PC-9 (cell line): ENCODE data around the gene NPFFR2. TPM values are rescaled to one million over a fixed set of nuclear protein-coding genes. Genes with fewer than 3 reads are reported as not detected.
"Not testable (repeated sequence)": the region's sequence is repeated elsewhere in the genome, so short reads cannot be mapped to it uniquely, and the experiment has no call there.

Experiments used
- BruUV-seq: library from RNA; stranded (reverse); fragments of 400-500 nt; replicated peaks from 2 replicates; lab custom pipeline; 2021; lab: Mats Ljungman, UMichigan
- CTCF ChIA-PET: fragments of 300-600 bp; sonication (Branson Sonifier 250); formaldehyde crosslinking; loops from one replicate; lab custom pipeline; 2022; ENCODE audit warnings: antibody characterized with exemption; lab: Charles Lee
- POLR2A ChIA-PET: fragments of 300-600 bp; sonication (Branson Sonifier 250); formaldehyde crosslinking; loops from one replicate; lab custom pipeline; 2022; ENCODE audit warnings: antibody characterized with exemption; ENCODE audit not compliant: unreplicated experiment; lab: Charles Lee
- DNase-seq, 2 experiments: peaks; one replicate each; pipeline versions ENCODE4 v3.0.0 to v3.0.0-alpha.2; 2015 to 2022; ENCODE audit warnings: mixed read lengths in 1 of 2
- H2AFZ ChIP-seq: fragments of 200-600 bp; sonication (generic); 2 replicates; pipeline ENCODE4 v1.8.1; 2017; ENCODE audit warnings: antibody characterized with exemption
- H3F3A ChIP-seq: fragments of 200-600 bp; sonication (generic); 2 replicates; pipeline ENCODE4 v1.8.1; 2017; ENCODE audit warnings: antibody characterized with exemption, mild to moderate bottlenecking, low read depth; ENCODE audit not compliant: insufficient read depth
- H3K27ac ChIP-seq: fragments of 200-600 bp; sonication (generic); 2 replicates; pipeline ENCODE4 v1.6.1; 2016; ENCODE audit warnings: mixed run types
- H3K27me3 ChIP-seq: fragments of 200-600 bp; sonication (generic); 2 replicates; pipeline ENCODE4 v1.6.1; 2016; ENCODE audit warnings: low read depth, mixed run types; ENCODE audit not compliant: insufficient read depth
- H3K36me3 ChIP-seq: fragments of 200-600 bp; sonication (generic); 2 replicates; pipeline ENCODE4 v1.6.1; 2016; ENCODE audit warnings: low read depth, mixed run types
- H3K4me1 ChIP-seq: fragments of 200-600 bp; sonication (generic); replicated peaks from 2 replicates; pipeline ENCODE4 v1.6.1; 2016; ENCODE audit warnings: mixed run types; ENCODE audit not compliant: insufficient read depth
- H3K4me2 ChIP-seq: fragments of 200-600 bp; sonication (generic); 2 replicates; pipeline ENCODE4 v1.6.1; 2017; ENCODE audit warnings: mixed run types
- H3K4me3 ChIP-seq: fragments of 200-600 bp; sonication (generic); 2 replicates; pipeline ENCODE4 v1.6.1; 2016; ENCODE audit warnings: mixed run types
- H3K79me2 ChIP-seq: fragments of 200-600 bp; sonication (generic); 2 replicates; pipeline ENCODE4 v1.6.1; 2017; ENCODE audit warnings: low read depth, mixed run types
- H3K9me2 ChIP-seq: fragments of 200-600 bp; sonication (generic); 2 replicates; pipeline ENCODE4 v1.8.1; 2017; ENCODE audit warnings: mild to moderate bottlenecking; ENCODE audit not compliant: insufficient read depth
- H3K9me3 ChIP-seq: fragments of 200-600 bp; sonication (generic); 2 replicates; pipeline ENCODE4 v1.8.1; 2016; ENCODE audit warnings: low read depth; ENCODE audit not compliant: insufficient read depth
- H4K20me1 ChIP-seq: fragments of 200-600 bp; sonication (generic); 2 replicates; pipeline ENCODE4 v1.8.1; 2017; ENCODE audit not compliant: insufficient read depth
- EZH2 ChIP-seq: fragments of 200-600 bp; sonication (generic); IDR thresholded peaks from 2 replicates; pipeline ENCODE4 v1.8.0; 2017; ENCODE audit warnings: antibody characterized with exemption, low read depth
- intact Hi-C: fragments of 100-400 bp; cut with micrococcal nuclease; formaldehyde crosslinking; loops from one replicate; pipeline ENCODE4 v1.10.0; 2022; ENCODE audit not compliant: unreplicated experiment
- total RNA-seq: library from RNA; stranded (reverse); gene quantifications from 2 replicates; pipeline ENCODE4 v1.2.3, GENCODE V29; 2021
- TF ChIP-seq, protein P1 (sequence below): fragments of 200-600 bp; sonication (generic); conservative IDR thresholded peaks from 2 replicates; pipeline ENCODE4 v1.6.1; 2017; ENCODE audit warnings: mixed run types, antibody characterized with exemption, mild to moderate bottlenecking, moderate library complexity

The NPFFR2 gene
- total RNA-seq, 1 experiment from 2014 or later: not detected

DNA sequence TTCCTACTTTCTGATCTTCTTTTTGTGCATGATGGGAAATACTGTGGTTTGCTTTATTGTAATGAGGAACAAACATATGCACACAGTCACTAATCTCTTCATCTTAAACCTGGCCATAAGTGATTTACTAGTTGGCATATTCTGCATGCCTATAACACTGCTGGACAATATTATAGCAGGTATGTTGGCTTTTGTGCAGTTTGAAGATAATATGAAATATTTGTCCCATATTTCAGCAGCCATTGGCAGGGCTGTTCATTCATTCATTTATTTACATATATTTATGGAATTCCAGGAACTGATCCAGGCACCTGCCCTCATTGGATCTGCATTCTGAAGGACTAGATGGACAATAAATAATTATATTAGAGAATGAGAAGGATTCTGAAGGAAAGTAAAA, 96.9 kb downstream of the NPFFR2 start:
- H2AFZ ChIP-seq: no peak overlapping the region
- no peaks in the 10 kb centered on the region for H3K9me2 ChIP-seq
- intact Hi-C loops: no loop called here
- ChIA-PET CTCF (no interaction called here), POLR2A (no interaction called here)
- H3K9me3 ChIP-seq: no peaks in the 10 kb centered on the region
- H3K27ac ChIP-seq: no peak overlapping the region
- no peak overlapping the region for H3K4me3 ChIP-seq
- no peaks in the 10 kb centered on the region for H4K20me1 ChIP-seq
- no peak for TF ChIP-seq EZH2
- TF ChIP-seq, protein P1, sequence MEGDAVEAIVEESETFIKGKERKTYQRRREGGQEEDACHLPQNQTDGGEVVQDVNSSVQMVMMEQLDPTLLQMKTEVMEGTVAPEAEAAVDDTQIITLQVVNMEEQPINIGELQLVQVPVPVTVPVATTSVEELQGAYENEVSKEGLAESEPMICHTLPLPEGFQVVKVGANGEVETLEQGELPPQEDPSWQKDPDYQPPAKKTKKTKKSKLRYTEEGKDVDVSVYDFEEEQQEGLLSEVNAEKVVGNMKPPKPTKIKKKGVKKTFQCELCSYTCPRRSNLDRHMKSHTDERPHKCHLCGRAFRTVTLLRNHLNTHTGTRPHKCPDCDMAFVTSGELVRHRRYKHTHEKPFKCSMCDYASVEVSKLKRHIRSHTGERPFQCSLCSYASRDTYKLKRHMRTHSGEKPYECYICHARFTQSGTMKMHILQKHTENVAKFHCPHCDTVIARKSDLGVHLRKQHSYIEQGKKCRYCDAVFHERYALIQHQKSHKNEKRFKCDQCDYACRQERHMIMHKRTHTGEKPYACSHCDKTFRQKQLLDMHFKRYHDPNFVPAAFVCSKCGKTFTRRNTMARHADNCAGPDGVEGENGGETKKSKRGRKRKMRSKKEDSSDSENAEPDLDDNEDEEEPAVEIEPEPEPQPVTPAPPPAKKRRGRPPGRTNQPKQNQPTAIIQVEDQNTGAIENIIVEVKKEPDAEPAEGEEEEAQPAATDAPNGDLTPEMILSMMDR: no peak
- H3K27me3 ChIP-seq: no peaks in the 10 kb centered on the region
- no peak overlapping the region for H3K4me2 ChIP-seq
- no peaks in the 10 kb centered on the region for H3K79me2 ChIP-seq
- no peaks in the 10 kb centered on the region for H3K4me1 ChIP-seq
- H3F3A ChIP-seq: no peaks in the 10 kb centered on the region
- no TSS peak for BruUV-seq
- no peaks in the 10 kb centered on the region for H3K36me3 ChIP-seq
- no peak for DNase-seq

DNA sequence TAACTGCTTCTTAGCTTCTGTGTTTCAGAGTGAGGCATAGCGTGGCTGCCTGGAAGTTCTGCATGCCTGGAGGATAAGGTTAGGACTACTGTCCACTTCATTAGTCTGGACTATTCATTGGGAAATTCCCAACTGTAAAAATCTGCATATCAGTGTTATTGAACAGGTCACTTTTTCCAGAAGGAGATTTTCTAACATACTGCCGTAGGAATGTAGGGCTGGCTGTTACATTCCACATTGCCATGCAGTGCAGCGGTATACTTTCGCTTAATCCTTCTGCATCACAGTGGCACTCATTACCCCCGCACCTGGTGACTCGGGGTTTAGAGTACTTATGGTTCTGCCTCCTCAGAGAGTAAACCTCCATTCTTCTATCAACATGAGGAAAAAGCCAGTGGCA, 104.6 kb downstream of the NPFFR2 start:
- ChIA-PET POLR2A (interaction anchor here (0.6 kb wide), 1 partner anchor 11 kb away, joined by 5 read pairs; no protein-coding TSS in a partner anchor), CTCF (no interaction called here)
- Histone ChIP-seq H3K36me3 (no peaks in the 10 kb centered on the region), H3F3A (no peaks in the 10 kb centered on the region), H3K27me3 (no peaks in the 10 kb centered on the region), H3K4me2 (no peak overlapping the region), H3K9me2 (no peaks in the 10 kb centered on the region), H3K9me3 (no peaks in the 10 kb centered on the region), H4K20me1 (no peaks in the 10 kb centered on the region), H3K4me1 (no peaks in the 10 kb centered on the region), H2AFZ (no peak overlapping the region), H3K4me3 (no peak overlapping the region), H3K27ac (no peak overlapping the region), H3K79me2 (no peaks in the 10 kb centered on the region)
- no TSS peak for BruUV-seq
- TF ChIP-seq EZH2: no peak
- TF ChIP-seq, protein P1: no peak
- DNase-seq: no peak
- intact Hi-C loops: no loop called here

DNA sequence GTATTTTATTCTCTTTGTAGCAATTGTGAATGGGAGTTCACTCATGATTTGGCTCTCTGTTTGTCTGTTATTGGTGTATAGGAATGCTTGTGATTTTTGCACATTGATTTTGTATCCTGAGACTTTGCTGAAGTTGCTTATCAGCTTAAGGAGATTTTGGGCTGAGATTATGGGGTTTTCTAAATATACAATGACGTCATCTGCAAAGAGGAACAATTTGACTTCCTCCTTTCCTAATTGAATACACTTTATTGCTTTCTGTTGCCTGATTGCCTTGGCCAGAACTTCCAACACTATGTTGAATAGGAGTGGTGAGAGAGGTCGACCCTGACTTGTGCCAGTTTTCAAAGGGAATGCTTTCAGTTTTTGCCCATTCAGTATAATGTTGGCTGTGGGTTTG, 108.2 kb downstream of the NPFFR2 start:
- H4K20me1 ChIP-seq, DNase-seq, H3K4me3 ChIP-seq, H3K27ac ChIP-seq, BruUV-seq, POLR2A ChIA-PET, H2AFZ ChIP-seq, H3K27me3 ChIP-seq, intact Hi-C loops, H3K4me2 ChIP-seq, H3F3A ChIP-seq, CTCF ChIA-PET, H3K4me1 ChIP-seq, H3K9me2 ChIP-seq, H3K36me3 ChIP-seq, H3K9me3 ChIP-seq, H3K79me2 ChIP-seq: not testable (repeated sequence)

DNA sequence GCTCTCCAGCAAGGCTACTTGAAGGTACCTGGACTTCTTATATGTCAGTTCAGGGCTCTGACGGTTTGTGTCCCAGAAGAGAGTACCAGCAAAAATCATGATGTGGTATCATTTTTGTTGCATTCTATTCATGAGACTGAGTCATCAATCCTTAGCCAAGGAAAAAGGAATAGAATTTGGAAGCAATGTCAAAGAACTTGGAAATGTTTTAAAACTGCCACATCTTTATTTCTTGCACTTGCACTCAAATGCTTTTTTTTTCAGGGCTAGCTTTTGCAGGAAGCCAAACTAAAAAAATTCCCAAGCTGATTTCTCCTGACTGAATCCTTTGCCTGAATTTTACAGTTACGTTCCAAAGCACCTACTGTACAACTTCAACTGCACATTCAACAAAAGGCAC, 112.4 kb downstream of the NPFFR2 start:
- no peaks in the 10 kb centered on the region for H3F3A ChIP-seq
- TF ChIP-seq, protein P1: no peak
- no peak for TF ChIP-seq EZH2
- no peaks in the 10 kb centered on the region for H3K27me3 ChIP-seq
- no peak overlapping the region for H2AFZ ChIP-seq
- intact Hi-C loops: no loop called here
- ChIA-PET POLR2A (no interaction called here), CTCF (interaction anchor here (0.6 kb wide), 1 partner anchor 348 kb away, joined by 4 read pairs; no protein-coding TSS in a partner anchor)
- no peaks in the 10 kb centered on the region for H3K36me3 ChIP-seq
- no peaks in the 10 kb centered on the region for H3K9me2 ChIP-seq
- H3K9me3 ChIP-seq: no peaks in the 10 kb centered on the region
- H3K4me1 ChIP-seq: no peaks in the 10 kb centered on the region
- no peak overlapping the region for H3K27ac ChIP-seq
- no peak overlapping the region for H3K4me2 ChIP-seq
- H4K20me1 ChIP-seq: no peaks in the 10 kb centered on the region
- H3K79me2 ChIP-seq: no peaks in the 10 kb centered on the region
- no peak overlapping the region for H3K4me3 ChIP-seq
- DNase-seq: no peak
- BruUV-seq: no TSS peak
